Measurements from ENCODE around the gene CD300LD.

- TF ChIP-seq CTCF (IDR thresholded peaks at IDR 0.05) (no peak), CHD2 (IDR thresholded peaks at IDR 0.05; ENCODE audit: low read length, partially characterized antibody) (no peak), YY1 (IDR thresholded peaks at IDR 0.05; ENCODE audit: low read depth) (no peak), ELF1 (IDR thresholded peaks at IDR 0.05) (no peak), SMC3 (IDR thresholded peaks at IDR 0.05; ENCODE audit: low read depth, low read length) (no peak), FOXJ3 (CRISPR knock-in tag; IDR thresholded peaks at IDR 0.05) (no peak), EP300 (IDR thresholded peaks at IDR 0.05; ENCODE audit: borderline replicate concordance in 1 of 2, low read depth in 1 of 2, low read length in 1 of 2) (no peak), POLR2AphosphoS5 (IDR thresholded peaks at IDR 0.05; ENCODE audit: low read depth, low read length) (no peak), RAD21 (IDR thresholded peaks at IDR 0.05; ENCODE audit: low read length) (no peak), TEAD4 (IDR thresholded peaks at IDR 0.05; ENCODE audit: borderline replicate concordance, insufficient read depth) (no peak), MXI1 (IDR thresholded peaks at IDR 0.05; ENCODE audit: low read depth, low read length) (no peak), RCOR1 (IDR thresholded peaks at IDR 0.05; ENCODE audit: low read length) (no peak), TAF1 (IDR thresholded peaks at IDR 0.05; ENCODE audit: borderline replicate concordance, low read depth, low read length) (no peak)
Observed at GRCh38 chr17:74619077-74619673, 27.1 kb upstream of the CD300LD start.
